HL-60 (cell line): ENCODE measurements around the gene TRIM9.

Experiments
- DNase-seq, 2 experiments: peaks; one replicate each; pipeline ENCODE4 v3.0.0-alpha.2; 2010 to 2020; ENCODE audit warnings: low read depth in 1 of 2, low spot score in 1 of 2
- H3K27ac ChIP-seq: fragments of 250-450 bp; sonication (Bioruptor Pico); replicated peaks from 2 replicates; pipeline ENCODE4 v1.5.1; 2020; ENCODE audit warnings: mild to moderate bottlenecking, moderate library complexity
- H3K27me3 ChIP-seq: fragments of 250-450 bp; sonication (Bioruptor Pico); 2 replicates; pipeline ENCODE4 v1.5.1; 2021; ENCODE audit warnings: mild to moderate bottlenecking, moderate library complexity; ENCODE audit not compliant: insufficient read depth, poor library complexity, severe bottlenecking
- H3K4me3 ChIP-seq: replicated peaks from 2 replicates; pipeline ENCODE4 v1.5.1; 2011; ENCODE audit warnings: mild to moderate bottlenecking, control low read depth, low read length; ENCODE audit not compliant: insufficient read depth
- GABPA ChIP-seq: IDR thresholded peaks from 2 replicates; pipeline ENCODE4 v1.6.1; 2012; ENCODE audit warnings: low read depth
- POLR2AphosphoS5 ChIP-seq: IDR thresholded peaks from 2 replicates; pipeline ENCODE4 v1.6.1; 2012; ENCODE audit warnings: low read depth
- SPI1 ChIP-seq: IDR thresholded peaks from 2 replicates; pipeline ENCODE4 v1.6.1; 2012; ENCODE audit warnings: low read depth, mild to moderate bottlenecking, borderline replicate concordance
- TF ChIP-seq, protein P1 (sequence below): IDR thresholded peaks from one replicate; pipeline ENCODE4 v1.5.1; 2011; ENCODE audit warnings: low read length, control low read depth, inconsistent platforms; ENCODE audit not compliant: insufficient read depth
- TF ChIP-seq, protein P2 (sequence below): IDR thresholded peaks from 2 replicates; pipeline ENCODE4 v1.6.1; 2012; ENCODE audit warnings: low read depth; ENCODE audit not compliant: insufficient replicate concordance

TRIM9 gene

DNA sequence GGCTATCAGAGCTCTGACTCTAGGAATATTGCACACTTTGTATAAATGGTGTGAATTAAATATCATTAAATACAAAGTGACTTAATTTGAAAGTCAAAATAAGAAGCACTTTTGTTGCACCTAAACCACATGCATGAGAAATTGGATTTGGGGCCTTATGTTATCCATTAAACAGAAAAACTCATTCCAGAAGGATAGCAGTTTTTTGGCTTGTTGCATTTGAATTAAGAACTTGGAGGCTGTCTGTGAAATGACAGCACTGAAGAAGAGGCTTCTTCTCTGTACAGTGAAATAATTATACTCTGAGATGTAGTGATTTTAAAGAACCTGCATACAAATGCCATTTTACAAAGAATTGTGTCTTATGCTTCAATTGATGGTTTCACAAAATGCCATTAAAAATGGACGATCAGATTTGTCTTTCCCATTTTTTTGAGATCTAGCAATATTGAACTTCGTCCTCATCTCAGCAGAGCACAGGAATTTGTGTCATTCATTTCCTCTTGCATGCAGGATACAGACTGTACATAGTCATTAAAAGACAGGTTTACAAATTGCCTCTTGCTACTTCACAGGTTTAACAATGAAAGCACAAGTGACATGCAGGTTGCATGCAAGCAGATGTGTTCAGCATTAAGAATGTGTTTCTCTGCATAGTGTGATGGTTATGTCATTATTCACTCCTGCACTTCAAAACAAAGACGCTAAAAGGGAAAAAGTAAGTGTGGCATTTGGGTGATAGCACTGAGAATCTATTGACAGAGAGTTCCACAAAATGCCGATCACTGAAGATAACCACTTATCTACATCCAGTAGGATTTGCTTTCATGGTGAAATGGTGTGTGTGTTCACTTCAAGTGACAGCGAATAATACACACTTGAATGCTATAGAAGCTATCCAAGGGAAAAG is 114.7 kb downstream of the TRIM9 start:
- Histone ChIP-seq H3K27ac (no peak overlapping the region), H3K27me3 (no peaks in the 10 kb centered on the region), H3K4me3 (no peak overlapping the region)
- no peak for DNase-seq
- TF ChIP-seq POLR2AphosphoS5 (no peak), GABPA (no peak), SPI1 (no peak)
- TF ChIP-seq, protein P1, sequence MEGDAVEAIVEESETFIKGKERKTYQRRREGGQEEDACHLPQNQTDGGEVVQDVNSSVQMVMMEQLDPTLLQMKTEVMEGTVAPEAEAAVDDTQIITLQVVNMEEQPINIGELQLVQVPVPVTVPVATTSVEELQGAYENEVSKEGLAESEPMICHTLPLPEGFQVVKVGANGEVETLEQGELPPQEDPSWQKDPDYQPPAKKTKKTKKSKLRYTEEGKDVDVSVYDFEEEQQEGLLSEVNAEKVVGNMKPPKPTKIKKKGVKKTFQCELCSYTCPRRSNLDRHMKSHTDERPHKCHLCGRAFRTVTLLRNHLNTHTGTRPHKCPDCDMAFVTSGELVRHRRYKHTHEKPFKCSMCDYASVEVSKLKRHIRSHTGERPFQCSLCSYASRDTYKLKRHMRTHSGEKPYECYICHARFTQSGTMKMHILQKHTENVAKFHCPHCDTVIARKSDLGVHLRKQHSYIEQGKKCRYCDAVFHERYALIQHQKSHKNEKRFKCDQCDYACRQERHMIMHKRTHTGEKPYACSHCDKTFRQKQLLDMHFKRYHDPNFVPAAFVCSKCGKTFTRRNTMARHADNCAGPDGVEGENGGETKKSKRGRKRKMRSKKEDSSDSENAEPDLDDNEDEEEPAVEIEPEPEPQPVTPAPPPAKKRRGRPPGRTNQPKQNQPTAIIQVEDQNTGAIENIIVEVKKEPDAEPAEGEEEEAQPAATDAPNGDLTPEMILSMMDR, result no peak
- TF ChIP-seq, protein P2, sequence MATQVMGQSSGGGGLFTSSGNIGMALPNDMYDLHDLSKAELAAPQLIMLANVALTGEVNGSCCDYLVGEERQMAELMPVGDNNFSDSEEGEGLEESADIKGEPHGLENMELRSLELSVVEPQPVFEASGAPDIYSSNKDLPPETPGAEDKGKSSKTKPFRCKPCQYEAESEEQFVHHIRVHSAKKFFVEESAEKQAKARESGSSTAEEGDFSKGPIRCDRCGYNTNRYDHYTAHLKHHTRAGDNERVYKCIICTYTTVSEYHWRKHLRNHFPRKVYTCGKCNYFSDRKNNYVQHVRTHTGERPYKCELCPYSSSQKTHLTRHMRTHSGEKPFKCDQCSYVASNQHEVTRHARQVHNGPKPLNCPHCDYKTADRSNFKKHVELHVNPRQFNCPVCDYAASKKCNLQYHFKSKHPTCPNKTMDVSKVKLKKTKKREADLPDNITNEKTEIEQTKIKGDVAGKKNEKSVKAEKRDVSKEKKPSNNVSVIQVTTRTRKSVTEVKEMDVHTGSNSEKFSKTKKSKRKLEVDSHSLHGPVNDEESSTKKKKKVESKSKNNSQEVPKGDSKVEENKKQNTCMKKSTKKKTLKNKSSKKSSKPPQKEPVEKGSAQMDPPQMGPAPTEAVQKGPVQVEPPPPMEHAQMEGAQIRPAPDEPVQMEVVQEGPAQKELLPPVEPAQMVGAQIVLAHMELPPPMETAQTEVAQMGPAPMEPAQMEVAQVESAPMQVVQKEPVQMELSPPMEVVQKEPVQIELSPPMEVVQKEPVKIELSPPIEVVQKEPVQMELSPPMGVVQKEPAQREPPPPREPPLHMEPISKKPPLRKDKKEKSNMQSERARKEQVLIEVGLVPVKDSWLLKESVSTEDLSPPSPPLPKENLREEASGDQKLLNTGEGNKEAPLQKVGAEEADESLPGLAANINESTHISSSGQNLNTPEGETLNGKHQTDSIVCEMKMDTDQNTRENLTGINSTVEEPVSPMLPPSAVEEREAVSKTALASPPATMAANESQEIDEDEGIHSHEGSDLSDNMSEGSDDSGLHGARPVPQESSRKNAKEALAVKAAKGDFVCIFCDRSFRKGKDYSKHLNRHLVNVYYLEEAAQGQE, result no peak

DNA sequence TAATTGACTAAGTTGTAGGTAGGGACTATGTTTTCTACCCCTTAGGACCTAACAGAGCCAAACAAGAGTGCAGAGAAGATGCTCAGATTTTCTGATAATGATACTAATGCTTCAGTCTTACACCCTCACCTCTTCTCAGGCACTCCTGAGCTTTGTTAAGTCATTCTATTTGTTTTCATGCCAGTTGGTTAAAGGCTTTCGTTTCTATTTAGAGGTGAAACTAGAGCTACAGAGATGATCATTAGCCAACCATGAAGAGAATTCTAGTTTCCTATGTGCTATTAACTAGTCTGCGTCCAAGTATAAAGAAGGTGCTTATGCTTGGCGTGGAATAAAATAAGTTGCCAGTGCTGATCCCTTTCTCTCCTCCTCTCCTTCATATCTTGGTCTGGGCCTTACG is 116.0 kb downstream of the TRIM9 start:
- no peak for TF ChIP-seq GABPA
- Histone ChIP-seq H3K27ac (no peak overlapping the region), H3K4me3 (no peak overlapping the region), H3K27me3 (no peaks in the 10 kb centered on the region)
- DNase-seq, result no peak

DNA sequence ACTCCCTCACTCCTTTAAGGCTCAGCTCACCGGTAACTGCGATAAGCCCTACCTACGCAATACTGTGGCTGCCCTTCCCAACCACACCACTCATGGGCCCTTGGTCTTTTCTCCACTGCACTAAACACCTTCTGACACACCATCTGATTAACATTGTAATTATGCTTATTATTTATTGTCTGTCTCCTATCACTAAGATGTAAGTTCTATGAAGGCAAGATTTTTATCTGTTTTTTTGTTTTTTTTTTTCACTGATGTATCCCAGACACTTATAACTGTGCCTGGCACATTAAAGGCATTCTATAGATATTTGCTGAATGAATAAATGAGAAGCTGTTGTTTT is 116.4 kb downstream of the TRIM9 start:
- H3K27me3 ChIP-seq, result no peaks in the 10 kb centered on the region

More for the DNA sequence above, 116.4 kb downstream of the TRIM9 start:
- TF ChIP-seq SPI1 (no peak), POLR2AphosphoS5 (no peak), GABPA (no peak)
- TF ChIP-seq, protein P1, result no peak
- TF ChIP-seq, protein P2, result no peak
- Histone ChIP-seq H3K27ac (no peak overlapping the region), H3K4me3 (no peak overlapping the region)
- DNase-seq, result no peak
